SH-SY5Y (cell line): ENCODE measurements around the gene APOC1.

Experiments
- GATA2 ChIP-seq: IDR thresholded peaks from 2 replicates; pipeline ENCODE4 v1.6.1; 2011; ENCODE audit warnings: mild to moderate bottlenecking, low read depth, low read length
- GATA3 ChIP-seq: IDR thresholded peaks from 2 replicates; pipeline ENCODE4 v1.6.1; 2011; ENCODE audit warnings: low read depth, mild to moderate bottlenecking, low read length, moderate library complexity

- no peak for TF ChIP-seq GATA2
- TF ChIP-seq GATA3, result no peak
Observed at GRCh38 chr19:44930088-44930487, 15.7 kb downstream of the APOC1 start.
